HG03108 (cell line): ENCODE data around the gene B4GALNT2.

ENCODE experiments used
- ATAC-seq: cut with Tn5 transposase; IDR thresholded peaks from one replicate; pipeline ENCODE4 v1.9.1; 2021; ENCODE audit warnings: moderate library complexity; ENCODE audit not compliant: unreplicated experiment

Gene B4GALNT2

GRCh38 chr17:49209061-49209571, 76.5 kb downstream of the B4GALNT2 start:
- ATAC-seq: no peak

GRCh38 chr17:49210158-49211029, 77.8 kb downstream of the B4GALNT2 start, which contains the start of the genes ABI3 and GNGT2:
ABI3 (plus strand) TSS chr17:49210707; CDS start chr17:49210725, 18 bp downstream.
GNGT2 (minus strand) TSS chr17:49210574; CDS start chr17:49207422, 3,152 bp downstream.
- peak; percentile 75 for ATAC-seq

GRCh38 chr17:49213399-49213798, 80.8 kb downstream of the B4GALNT2 start:
- ATAC-seq: no peak

GRCh38 chr17:49213847-49214246, 81.3 kb downstream of the B4GALNT2 start:
- no peak for ATAC-seq

- ATAC-seq: no peak
Observed at GRCh38 chr17:49214676-49215360, 82.2 kb downstream of the B4GALNT2 start.

GRCh38 chr17:49216482-49216881, 83.9 kb downstream of the B4GALNT2 start:
- no peak for ATAC-seq

- ATAC-seq: no peak
Observed at GRCh38 chr17:49216953-49217650, 84.5 kb downstream of the B4GALNT2 start.

GRCh38 chr17:49217651-49218413, 85.3 kb downstream of the B4GALNT2 start:
- peak; percentile 38 for ATAC-seq

- no peak for ATAC-seq
Observed at GRCh38 chr17:49218941-49219913, 86.7 kb downstream of the B4GALNT2 start.

GRCh38 chr17:49219987-49220386, 87.4 kb downstream of the B4GALNT2 start:
- ATAC-seq: no peak

- no peak for ATAC-seq
Observed at GRCh38 chr17:49223168-49223516, 90.6 kb downstream of the B4GALNT2 start.

GRCh38 chr17:49223517-49224197, 91.1 kb downstream of the B4GALNT2 start:
- ATAC-seq: no peak

GRCh38 chr17:49224198-49224996, 91.8 kb downstream of the B4GALNT2 start:
- no peak for ATAC-seq

- ATAC-seq: no peak
Observed at GRCh38 chr17:49224997-49225337, 92.4 kb downstream of the B4GALNT2 start.

- ATAC-seq: no peak
Observed at GRCh38 chr17:49225554-49226236, 93.1 kb downstream of the B4GALNT2 start.
